Gastrocnemius medialis (tissue), 4 donors: Measurements from ENCODE around the gene C3orf22.

Experiments used
- CTCF ChIP-seq, 5 experiments: fragments of 450-650 bp in 3 of 5; fragments of 200-600 bp in 2 of 5; sonication (generic) in 2 of 5; IDR thresholded peaks in 4 of 5; conservative IDR thresholded peaks in 1 of 5; 1 replicate in 4 of 5; 2 replicates in 1 of 5; pipeline ENCODE4 v1.5.1; 2016 to 2019; ENCODE audit warnings: antibody characterized with exemption in 5 of 5, mild to moderate bottlenecking in 3 of 5, moderate library complexity in 3 of 5
- POLR2A ChIP-seq, 2 donors: fragments of 450-650 bp; IDR thresholded peaks; one replicate each; pipeline ENCODE4 v1.6.1; 2017; ENCODE audit warnings: antibody characterized with exemption in 2 of 2, mild to moderate bottlenecking in 2 of 2, moderate library complexity in 2 of 2

- TF ChIP-seq CTCF (IDR thresholded peaks at IDR 0.05 in 4 of 5, conservative IDR thresholded peaks at IDR 0.05 in 1 of 5): no peak
- no peak for TF ChIP-seq POLR2A (IDR thresholded peaks at IDR 0.05)
Measured at GRCh38 chr3:126516936-126517290, 41.8 kb downstream of the C3orf22 start.
